CD4-positive, alpha-beta T cell treated with Interleukin-4 for 4 hours (primary cell): ENCODE data around the gene ADARB1.
"Not testable (repeated sequence)": the region's sequence is repeated elsewhere in the genome, so short reads cannot be mapped to it uniquely, and the experiment has no call there.

Experiments used
- DNase-seq: peaks from one replicate; pipeline ENCODE4 v3.0.0-alpha.2; 2020

The ADARB1 gene

DNA sequence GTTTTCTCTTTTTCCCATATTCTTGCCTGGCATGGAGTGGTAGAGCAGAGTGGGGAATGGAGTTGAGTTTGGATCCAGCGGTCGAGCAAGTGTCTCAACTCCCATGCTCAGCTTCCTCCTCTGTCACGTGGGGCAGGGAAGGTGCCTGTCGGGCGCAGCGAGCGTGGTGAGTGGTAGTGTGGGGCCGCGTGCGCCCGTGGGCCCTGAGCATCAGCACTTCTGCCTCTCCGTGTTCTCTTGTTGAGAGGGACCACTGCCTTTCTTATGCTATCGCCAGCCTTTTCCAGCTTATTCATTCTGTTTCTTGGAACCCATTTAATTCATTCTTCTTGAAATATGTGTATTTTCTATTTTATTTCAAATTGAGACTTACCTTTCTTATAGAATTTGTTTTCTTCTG is 65.1 kb downstream of the ADARB1 start:
- DNase-seq = no peak

GRCh38 chr21:45140346-45140940 is 66.1 kb downstream of the ADARB1 start:
- DNase-seq = peak; percentile 69

DNA sequence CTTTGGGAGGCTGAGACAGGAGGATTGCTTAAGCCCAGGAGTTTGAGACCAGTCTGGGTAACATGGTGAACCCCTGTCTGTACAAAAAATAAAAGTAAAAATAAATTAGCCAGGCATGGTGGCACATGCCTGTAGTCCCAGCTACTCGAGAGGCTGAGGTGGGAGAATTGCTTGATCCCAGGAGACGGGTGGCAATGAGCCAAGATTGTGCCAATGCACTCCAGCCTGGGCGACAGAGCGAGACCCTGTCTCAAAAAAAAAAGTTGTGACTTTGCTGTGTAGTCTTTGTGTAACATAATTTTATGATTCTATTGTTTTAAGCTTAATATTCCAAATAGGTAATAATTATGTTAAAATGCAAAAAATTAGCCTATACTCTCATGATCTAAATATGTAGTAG is 66.6 kb downstream of the ADARB1 start:
- not testable (repeated sequence) for DNase-seq

DNA sequence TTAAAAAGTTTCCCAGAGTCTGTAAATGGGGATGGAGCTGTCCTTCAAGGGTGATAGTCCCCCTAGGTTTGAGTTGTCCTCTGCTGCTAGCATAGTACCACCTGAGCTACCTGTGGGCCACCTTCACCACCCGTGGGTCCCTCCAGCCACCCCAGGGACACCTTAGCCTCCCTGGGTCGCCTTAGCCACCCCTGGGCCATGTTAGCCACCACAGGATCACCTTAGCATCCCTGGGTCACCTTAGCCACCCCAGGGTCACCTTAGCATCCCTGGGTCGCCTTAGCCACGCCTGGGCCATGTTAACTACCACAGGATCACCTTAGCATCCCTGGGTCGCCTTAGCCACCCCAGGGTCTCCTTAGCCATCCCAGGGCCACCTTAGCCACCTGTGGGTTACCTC is 67.1 kb downstream of the ADARB1 start:
- no peak for DNase-seq

DNA sequence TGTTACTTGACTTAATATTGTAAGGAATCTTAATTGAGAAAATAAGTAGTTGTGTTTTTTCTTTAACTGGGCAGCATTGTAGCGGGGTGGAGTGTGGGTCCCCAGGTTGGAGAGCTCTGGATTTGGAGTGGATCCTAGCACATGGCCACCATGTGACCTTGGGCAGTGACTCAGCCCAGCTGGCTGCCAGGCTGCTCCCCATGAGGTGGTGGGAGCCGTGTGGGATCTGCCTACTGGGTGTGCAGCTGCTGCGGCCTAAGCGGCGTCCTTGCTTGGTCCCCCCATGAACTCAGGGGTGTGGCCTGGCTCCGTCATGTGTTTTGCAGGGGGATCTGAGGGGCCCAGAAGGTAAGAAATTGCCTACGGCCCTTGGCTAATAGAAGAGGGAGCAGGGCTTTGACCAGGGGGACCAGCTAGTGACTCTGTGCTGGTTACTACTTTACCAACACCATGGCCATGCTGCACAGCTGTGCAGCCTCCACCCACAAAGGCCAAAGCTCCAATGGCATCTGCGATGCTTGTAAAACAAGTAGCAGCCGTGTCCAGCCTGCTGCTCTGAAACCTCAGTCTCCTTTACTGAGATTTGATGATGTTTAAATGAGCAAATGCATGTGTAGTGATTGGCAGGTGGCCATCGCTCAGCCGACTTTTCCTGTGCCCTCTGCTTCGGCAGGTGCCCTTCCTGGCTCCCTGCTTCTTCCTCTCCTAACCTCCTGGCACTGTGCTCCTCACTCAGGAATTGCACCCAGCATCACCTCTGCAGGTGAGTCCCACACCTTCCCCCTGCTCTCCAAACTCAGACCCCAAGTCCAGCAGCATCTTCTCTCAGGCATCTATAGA is 68.3 kb downstream of the ADARB1 start:
- DNase-seq = no peak

- DNase-seq = no peak
These were observed 69.5 kb downstream of the ADARB1 start for GRCh38 chr21:45143855-45144254.

- DNase-seq = no peak
These were observed 70.8 kb downstream of the ADARB1 start for GRCh38 chr21:45145146-45145545.

DNA sequence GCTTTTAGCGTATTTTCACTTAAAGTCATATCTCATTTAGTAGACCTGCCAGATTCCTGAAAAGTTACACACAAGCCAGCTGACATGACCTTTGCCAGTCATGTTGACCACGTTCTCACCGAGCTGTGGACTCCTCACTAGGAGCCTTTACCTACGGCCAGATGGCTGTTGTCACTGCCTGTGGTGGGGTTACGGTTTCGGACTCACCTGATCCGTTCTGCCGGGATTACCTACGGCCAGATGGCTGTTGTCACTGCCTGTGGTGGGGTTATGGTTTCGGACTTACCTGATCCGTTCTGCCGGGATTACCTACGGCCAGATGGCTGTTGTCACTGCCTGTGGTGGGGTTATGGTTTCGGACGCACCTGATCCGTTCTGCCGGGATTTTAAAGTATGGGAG is 71.5 kb downstream of the ADARB1 start:
- not testable (repeated sequence) for DNase-seq

DNA sequence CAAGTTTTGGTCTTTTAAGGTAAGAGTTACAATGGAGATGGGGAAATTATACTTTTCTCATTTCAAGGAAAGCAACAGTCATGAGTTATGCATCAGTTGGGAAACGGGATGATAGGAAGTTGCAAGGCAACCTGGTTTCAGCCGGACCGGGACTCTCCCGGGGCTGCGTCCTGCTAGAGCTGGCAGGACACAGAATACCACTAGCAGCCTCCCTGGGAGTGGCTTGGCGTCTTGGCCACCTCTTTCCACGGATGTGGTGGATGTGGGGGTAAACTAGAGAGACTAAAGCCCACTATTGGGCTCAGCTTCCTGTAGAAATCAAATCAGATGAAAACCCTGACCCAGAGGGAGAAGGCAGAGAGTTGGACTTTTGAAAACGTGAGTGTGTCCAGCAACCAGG is 71.9 kb downstream of the ADARB1 start:
- no peak for DNase-seq

GRCh38 chr21:45146801-45147200 is 72.4 kb downstream of the ADARB1 start:
- DNase-seq = no peak

DNA sequence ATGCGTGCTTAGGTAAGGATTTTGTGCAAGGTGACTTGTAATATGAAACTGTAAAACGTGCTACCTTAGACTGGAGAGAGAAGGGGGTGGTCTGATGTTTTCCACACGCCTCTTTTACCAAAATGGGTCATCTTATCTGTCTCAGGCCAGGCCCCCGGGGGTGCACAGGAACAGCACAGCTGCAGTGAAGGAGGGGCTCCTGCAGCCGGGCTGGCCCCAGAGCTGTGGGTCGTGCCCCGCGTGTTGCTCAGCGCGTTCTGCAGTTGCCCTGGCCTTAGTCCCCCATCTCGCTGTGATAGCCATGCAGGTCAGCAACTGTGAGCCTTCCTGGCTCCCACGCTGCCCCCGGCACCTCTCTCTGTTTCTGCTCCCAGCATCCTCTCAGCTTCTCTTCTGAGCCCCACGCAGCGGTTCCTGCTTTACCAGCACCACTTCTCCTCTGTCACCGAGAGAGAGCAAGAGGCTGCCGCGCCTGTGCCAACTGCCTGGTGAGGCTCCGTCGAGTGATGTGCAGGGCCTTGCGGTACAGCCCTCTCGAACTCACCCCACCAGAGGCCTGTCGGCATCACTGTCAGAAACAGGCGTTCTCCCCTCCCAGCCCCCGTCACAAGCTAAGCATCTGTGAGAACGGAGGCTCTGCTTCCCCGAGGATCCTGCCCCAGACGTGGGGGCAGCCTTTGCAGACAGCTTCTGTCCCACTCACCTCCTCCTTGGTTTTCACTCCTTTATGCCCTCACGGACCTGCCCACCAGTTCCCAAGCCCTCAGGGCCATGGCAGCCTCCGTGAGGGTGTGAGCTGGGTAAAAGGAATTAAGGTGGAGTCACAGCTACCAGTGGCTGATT is 73.3 kb downstream of the ADARB1 start:
- DNase-seq = no peak

- DNase-seq = no peak
These were observed 74.1 kb downstream of the ADARB1 start for GRCh38 chr21:45148316-45148990.

GRCh38 chr21:45149021-45149420 is 74.6 kb downstream of the ADARB1 start:
- DNase-seq = no peak

GRCh38 chr21:45150638-45151131 is 76.3 kb downstream of the ADARB1 start:
- no peak for DNase-seq

DNA sequence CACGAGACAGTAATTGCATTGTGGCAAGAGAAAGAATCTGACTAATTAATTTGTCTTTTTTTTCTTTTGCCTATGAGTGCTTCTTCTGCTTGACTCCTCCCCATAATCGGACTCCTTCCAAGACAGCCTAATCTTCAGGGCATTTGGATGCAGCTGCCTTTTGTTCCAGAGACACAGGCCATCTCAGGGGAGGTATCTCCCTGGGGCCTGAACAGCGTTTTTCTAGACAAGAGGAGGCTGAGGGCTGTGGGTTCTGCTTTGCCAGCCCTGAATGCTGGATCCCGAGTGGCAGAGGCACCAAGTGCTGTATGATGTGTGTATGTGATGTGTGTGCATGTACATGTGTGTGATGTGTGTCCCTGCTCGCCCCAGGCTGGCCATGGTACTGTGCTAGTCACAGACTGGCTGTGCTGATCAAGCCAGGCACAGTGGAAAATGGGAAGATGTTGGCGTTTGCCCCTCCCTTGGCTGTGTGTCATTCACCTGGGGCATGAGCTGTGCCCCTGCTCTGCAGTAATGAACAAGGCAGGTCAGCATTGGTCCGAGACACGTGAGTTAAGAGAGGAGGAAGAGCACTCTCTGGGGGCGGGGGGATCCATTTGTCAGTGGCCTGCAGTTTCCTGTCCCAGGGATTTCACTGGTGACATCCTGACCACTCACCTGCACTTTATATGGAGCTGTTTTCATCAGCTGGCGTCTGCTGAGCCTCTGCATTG is 77.2 kb downstream of the ADARB1 start:
- DNase-seq = no peak

GRCh38 chr21:45152265-45152746 is 77.9 kb downstream of the ADARB1 start:
- DNase-seq = peak; percentile 70

- DNase-seq = peak; percentile 29
These were observed 79.3 kb downstream of the ADARB1 start for GRCh38 chr21:45153358-45154318.

DNA sequence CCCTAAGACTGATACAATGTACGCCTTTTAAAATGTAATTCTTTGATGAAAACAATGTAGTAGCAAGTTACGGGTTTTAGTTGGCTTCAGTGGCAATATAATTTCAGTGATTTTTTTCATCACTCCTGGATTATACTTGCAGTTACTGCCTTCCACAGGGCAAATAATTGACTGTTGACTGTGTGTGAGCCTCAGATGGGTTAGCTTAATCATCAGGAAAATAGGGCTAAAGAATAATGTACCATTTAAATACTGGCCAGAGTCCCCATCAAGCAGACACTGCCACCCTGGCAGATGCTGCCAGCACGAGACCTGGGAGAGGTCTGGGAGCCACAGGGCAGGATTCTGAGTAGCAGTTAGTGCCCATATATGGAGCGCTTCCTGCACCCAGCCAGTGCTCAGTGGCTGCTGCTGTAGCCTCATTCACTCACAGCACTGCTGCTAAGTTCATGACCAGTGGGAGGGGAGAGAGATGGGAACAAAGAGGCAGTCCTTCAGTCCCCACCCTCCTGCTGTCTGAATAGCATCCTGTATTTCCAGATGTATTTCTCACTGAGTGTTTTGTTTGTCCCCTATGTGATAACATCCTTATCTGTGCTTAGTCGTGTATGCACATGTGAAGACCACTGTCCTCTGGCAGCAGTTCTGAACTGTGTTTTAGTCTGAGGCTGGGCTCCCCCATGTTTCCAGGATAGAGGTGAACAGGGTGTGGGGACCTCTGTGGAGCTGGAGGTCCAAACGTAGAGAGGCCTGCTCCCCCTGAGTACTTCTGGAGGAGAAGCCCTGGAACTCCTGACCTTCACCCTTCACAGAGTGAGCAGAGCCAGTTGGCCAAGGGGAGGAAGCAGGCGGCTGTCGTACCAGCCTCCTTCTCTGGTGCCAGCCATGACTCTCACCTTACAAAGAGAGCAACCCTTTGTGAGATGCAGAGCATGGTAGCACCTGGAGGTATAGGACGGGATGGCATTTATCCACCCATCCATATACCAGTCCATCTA is 80.4 kb downstream of the ADARB1 start:
- peak; percentile 46 for DNase-seq

GRCh38 chr21:45155910-45156309 is 81.5 kb downstream of the ADARB1 start:
- DNase-seq = no peak
